Neuronal stem cell (in vitro differentiated cells): ENCODE results near the gene NDUFAF7.

ENCODE experiments used
- DNase-seq: peaks from one replicate; pipeline ENCODE4 v3.0.0-alpha.2; 2013; ENCODE audit warnings: low spot score
- H2AFZ ChIP-seq: one replicate; pipeline ENCODE4 v1.6.1; 2013; ENCODE audit warnings: mild to moderate bottlenecking, low read length, inconsistent platforms
- H2AK5ac ChIP-seq: 2 replicates; pipeline ENCODE4 v1.6.1; 2013; ENCODE audit warnings: low read depth, mild to moderate bottlenecking, inconsistent platforms, low read length, moderate library complexity, mixed read lengths
- H2BK120ac ChIP-seq: 2 replicates; pipeline ENCODE4 v1.6.1; 2013; ENCODE audit warnings: low read depth, mild to moderate bottlenecking, inconsistent platforms, low read length, moderate library complexity, mixed read lengths
- H2BK12ac ChIP-seq: one replicate; pipeline ENCODE4 v1.6.1; 2013; ENCODE audit warnings: low read length, inconsistent platforms
- H2BK15ac ChIP-seq: 2 replicates; pipeline ENCODE4 v1.6.1; 2013; ENCODE audit warnings: mild to moderate bottlenecking, low read length, inconsistent platforms, mixed read lengths
- H2BK5ac ChIP-seq: one replicate; pipeline ENCODE4 v1.6.1; 2013; ENCODE audit warnings: inconsistent platforms, mild to moderate bottlenecking, low read length, moderate library complexity
- H3K14ac ChIP-seq: one replicate; pipeline ENCODE4 v1.6.1; 2013; ENCODE audit warnings: low read length, inconsistent platforms
- H3K18ac ChIP-seq: 2 replicates; pipeline ENCODE4 v1.6.1; 2013; ENCODE audit warnings: low read length, inconsistent platforms
- H3K23ac ChIP-seq: 2 replicates; pipeline ENCODE4 v1.6.1; 2013; ENCODE audit warnings: low read depth, mild to moderate bottlenecking, mixed read lengths, low read length, inconsistent platforms; ENCODE audit not compliant: poor library complexity
- H3K27ac ChIP-seq: replicated peaks from 3 replicates; pipeline ENCODE4 v1.5.1; 2013; ENCODE audit warnings: low read length, inconsistent platforms
- H3K27me3 ChIP-seq, 3 experiments: 2 replicates each; pipeline ENCODE4 v1.6.1; 2013; ENCODE audit warnings: low read length in 3 of 3, mild to moderate bottlenecking in 2 of 3, inconsistent platforms in 1 of 3, low read depth in 1 of 3, mixed read lengths in 1 of 3, moderate library complexity in 1 of 3; ENCODE audit not compliant: control insufficient read depth in 3 of 3, insufficient read depth in 3 of 3
- H3K36me3 ChIP-seq, 2 donors: replicated peaks in 1 of 2; 2 replicates each; pipeline ENCODE4 v1.6.1; 2013; ENCODE audit warnings: low read length in 2 of 2; ENCODE audit not compliant: control insufficient read depth in 2 of 2, insufficient read depth in 2 of 2
- H3K4ac ChIP-seq: 2 replicates; pipeline ENCODE4 v1.6.1; 2013; ENCODE audit warnings: inconsistent platforms, mild to moderate bottlenecking, low read length, moderate library complexity
- H3K4me1 ChIP-seq, 2 donors: 1 replicate in 1 of 2; 2 replicates in 1 of 2; pipeline ENCODE4 v1.6.1; 2013; ENCODE audit warnings: low read length in 2 of 2, low read depth in 1 of 2; ENCODE audit not compliant: control insufficient read depth in 2 of 2, insufficient read depth in 1 of 2
- H3K4me2 ChIP-seq: one replicate; pipeline ENCODE4 v1.6.1; 2013; ENCODE audit warnings: mild to moderate bottlenecking, low read length, inconsistent platforms; ENCODE audit not compliant: insufficient read depth, poor library complexity, severe bottlenecking
- H3K4me3 ChIP-seq, 2 donors: 2 replicates each; pipeline ENCODE4 v1.5.1; 2013; ENCODE audit warnings: low read length in 2 of 2, mild to moderate bottlenecking in 2 of 2, inconsistent platforms in 1 of 2, moderate library complexity in 1 of 2
- H3K79me1 ChIP-seq: one replicate; pipeline ENCODE4 v1.6.1; 2013; ENCODE audit warnings: low read depth, mild to moderate bottlenecking, inconsistent platforms, low read length, moderate library complexity
- H3K9ac ChIP-seq: one replicate; pipeline ENCODE4 v1.6.1; 2013; ENCODE audit warnings: mild to moderate bottlenecking, low read depth, low read length, inconsistent platforms; ENCODE audit not compliant: poor library complexity
- H3K9me3 ChIP-seq, 2 donors: replicated peaks in 1 of 2; 2 replicates each; pipeline versions ENCODE3 to v1.6.1; 2013; ENCODE audit warnings: low read length in 2 of 2, mild to moderate bottlenecking in 2 of 2, inconsistent platforms in 1 of 2, low read depth in 1 of 2, mixed read lengths in 1 of 2, moderate library complexity in 1 of 2; ENCODE audit not compliant: control insufficient read depth in 2 of 2, insufficient read depth in 1 of 2
- H4K8ac ChIP-seq: one replicate; pipeline ENCODE4 v1.6.1; 2013; ENCODE audit warnings: low read depth, mild to moderate bottlenecking, inconsistent platforms, low read length, moderate library complexity
- H4K91ac ChIP-seq: one replicate; pipeline ENCODE4 v1.6.1; 2013; ENCODE audit warnings: low read length, low read depth, mild to moderate bottlenecking, inconsistent platforms; ENCODE audit not compliant: poor library complexity
- WGBS, 2 donors: extraction: QIAGEN DNeasy Blood & Tissue Kit; methylation state at CpG; one replicate each; pipeline ENCODE4 v1.1.7; 2013; ENCODE audit warnings: missing lambda C conversion rate in 2 of 2, mixed read lengths in 1 of 2; ENCODE audit not compliant: insufficient read length in 2 of 2, insufficient replicate concordance in 1 of 2; ENCODE audit errors: extremely low coverage in 2 of 2; 5-methylcytosine and 5-hydroxymethylcytosine counted together

The NDUFAF7 gene

GRCh38 chr2:37267685-37268084 lies 36.2 kb downstream of the NDUFAF7 start:
- DNase-seq: no peak
- no peaks in the 10 kb centered on the region for H3K79me1 ChIP-seq
- no peak overlapping the region for H3K4me3 ChIP-seq
- H2BK15ac ChIP-seq: no peak overlapping the region
- H3K4me1 ChIP-seq: no peaks in the 10 kb centered on the region
- H2AFZ ChIP-seq: no peak overlapping the region
- H3K9me3 ChIP-seq: no peaks in the 10 kb centered on the region
- no peak overlapping the region for H3K4ac ChIP-seq
- no peak overlapping the region for H4K8ac ChIP-seq
- H3K14ac ChIP-seq: no peak overlapping the region
- no peak overlapping the region for H2BK5ac ChIP-seq
- no peak overlapping the region for H2BK12ac ChIP-seq
- H2BK120ac ChIP-seq: no peak overlapping the region
- no peak overlapping the region for H2AK5ac ChIP-seq
- no peak overlapping the region for H3K23ac ChIP-seq
- no peaks in the 10 kb centered on the region for H3K27me3 ChIP-seq
- H3K9ac ChIP-seq: no peak overlapping the region
- no peak overlapping the region for H3K18ac ChIP-seq
- no peak overlapping the region for H3K27ac ChIP-seq
- H3K36me3 ChIP-seq: peaks cover 10 to 98% of the 10 kb centered on the region in 2 donors
- H4K91ac ChIP-seq: no peak overlapping the region
- no peak overlapping the region for H3K4me2 ChIP-seq

- Histone ChIP-seq H3K79me1 (no peaks in the 10 kb centered on the region), H3K9me3 (no peaks in the 10 kb centered on the region), H3K36me3 (peaks cover 10 to 98% of the 10 kb centered on the region in 2 donors), H2AK5ac (no peak overlapping the region), H2AFZ (no peak overlapping the region), H4K91ac (no peak overlapping the region), H3K27ac (no peak overlapping the region), H3K4me1 (no peaks in the 10 kb centered on the region), H3K23ac (no peak overlapping the region), H2BK15ac (no peak overlapping the region), H3K4me3 (no peak overlapping the region), H2BK5ac (no peak overlapping the region), H4K8ac (no peak overlapping the region), H3K27me3 (no peaks in the 10 kb centered on the region), H2BK120ac (no peak overlapping the region), H2BK12ac (no peak overlapping the region), H3K4ac (no peak overlapping the region), H3K14ac (no peak overlapping the region), H3K4me2 (no peak overlapping the region), H3K18ac (no peak overlapping the region), H3K9ac (no peak overlapping the region)
- DNase-seq: no peak
- no CpG with 5 or more reads among the region's 4 CpGs for WGBS, 2 donors
Measured at GRCh38 chr2:37268111-37268510, 36.7 kb downstream of the NDUFAF7 start.

DNA sequence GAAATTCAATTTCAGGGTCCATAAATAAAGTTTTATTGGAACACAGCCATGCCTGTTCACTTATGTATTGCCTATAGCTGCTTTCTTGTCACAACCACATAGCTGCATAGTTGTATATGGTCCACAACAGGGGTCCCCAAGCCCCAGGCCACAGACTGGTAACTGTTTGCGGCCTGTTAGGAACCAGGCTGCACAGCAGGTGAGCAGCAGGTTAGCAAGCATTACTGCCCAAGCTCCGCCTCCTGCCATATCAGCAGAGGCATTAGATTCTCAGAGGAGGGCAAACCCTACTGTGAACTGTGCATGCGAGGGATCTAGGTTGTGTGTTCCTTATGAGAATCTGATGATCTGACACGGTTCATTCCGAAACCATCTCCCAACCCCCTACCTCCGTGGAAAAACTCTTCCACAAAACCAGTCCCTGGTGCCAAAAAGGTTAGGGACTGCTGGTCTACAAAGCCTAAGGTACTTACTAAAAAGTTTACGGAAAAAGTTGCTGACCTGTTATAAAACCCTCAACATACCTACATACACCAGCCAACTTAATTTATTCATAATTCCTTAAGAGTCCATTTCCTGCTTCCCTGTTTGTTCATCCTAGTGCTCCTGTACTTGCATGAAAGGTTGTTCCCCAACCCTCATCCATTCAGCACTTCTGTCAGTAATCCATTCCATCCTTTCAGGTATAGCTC lies 40.1 kb downstream of the NDUFAF7 start:
- Histone ChIP-seq H2AK5ac (no peak overlapping the region), H2BK5ac (no peak overlapping the region), H2BK12ac (no peak overlapping the region), H2AFZ (no peak overlapping the region), H2BK15ac (no peak overlapping the region), H3K18ac (no peak overlapping the region), H3K4me1 (no peaks in the 10 kb centered on the region), H3K36me3 (peaks cover 14 to 100% of the 10 kb centered on the region in 2 donors), H3K23ac (no peak overlapping the region), H3K27me3 (no peaks in the 10 kb centered on the region), H2BK120ac (no peak overlapping the region), H3K4me3 (no peak overlapping the region), H4K91ac (no peak overlapping the region), H3K14ac (no peak overlapping the region), H4K8ac (no peak overlapping the region), H3K9me3 (no peaks in the 10 kb centered on the region), H3K27ac (no peak overlapping the region), H3K4ac (no peak overlapping the region), H3K9ac (no peak overlapping the region), H3K4me2 (no peak overlapping the region), H3K79me1 (no peaks in the 10 kb centered on the region)
- no CpG with 5 or more reads among the region's 7 CpGs for WGBS, 2 donors
- DNase-seq: no peak

- H3K36me3 ChIP-seq: peaks cover 13 to 98% of the 10 kb centered on the region in 2 donors
- H4K91ac ChIP-seq: no peak overlapping the region
- H4K8ac ChIP-seq: no peak overlapping the region
- no peak overlapping the region for H3K4me2 ChIP-seq
- no peak overlapping the region for H3K23ac ChIP-seq
- H3K27me3 ChIP-seq: no peaks in the 10 kb centered on the region
- no peak overlapping the region for H3K14ac ChIP-seq
- no peak overlapping the region for H2BK15ac ChIP-seq
- H3K4ac ChIP-seq: no peak overlapping the region
- H2BK5ac ChIP-seq: no peak overlapping the region
- H2AK5ac ChIP-seq: no peak overlapping the region
- H3K18ac ChIP-seq: no peak overlapping the region
- H3K4me1 ChIP-seq: no peaks in the 10 kb centered on the region
- H2BK120ac ChIP-seq: no peak overlapping the region
- H3K27ac ChIP-seq: no peak overlapping the region
- H3K4me3 ChIP-seq: no peak overlapping the region
- H2BK12ac ChIP-seq: no peak overlapping the region
- no peak overlapping the region for H3K9ac ChIP-seq
- H3K79me1 ChIP-seq: no peaks in the 10 kb centered on the region
- no CpG with 5 or more reads among the region's 6 CpGs for WGBS, 2 donors
- no peaks in the 10 kb centered on the region for H3K9me3 ChIP-seq
- no peak overlapping the region for H2AFZ ChIP-seq
- DNase-seq: no peak
Measured at GRCh38 chr2:37274359-37274965, 43.0 kb downstream of the NDUFAF7 start.
